Fibroblast of lung (primary cell): ENCODE measurements around the gene BICRA. TPM values are rescaled to one million over a fixed set of nuclear protein-coding genes. Genes with fewer than 3 reads are reported as not detected.

Experiments
- DNase-seq, 2 donors: peaks; one replicate each; pipeline versions ENCODE4 v3.0.0 to v3.0.0-alpha.2; 2010; ENCODE audit warnings: low read depth in 2 of 2
- H2AFZ ChIP-seq: 2 replicates; pipeline ENCODE4 v1.5.1; 2012; ENCODE audit warnings: low read length, control low read depth, inconsistent platforms
- H3K27ac ChIP-seq: 2 replicates; pipeline ENCODE4 v1.5.1; 2011; ENCODE audit warnings: low read length, control low read depth; ENCODE audit not compliant: insufficient read depth
- H3K27me3 ChIP-seq: 2 replicates; pipeline ENCODE4 v1.5.1; 2011; ENCODE audit warnings: mild to moderate bottlenecking, low read length; ENCODE audit not compliant: control insufficient read depth, insufficient read depth
- H3K36me3 ChIP-seq: 2 replicates; pipeline ENCODE4 v1.5.1; 2011; ENCODE audit warnings: low read length; ENCODE audit not compliant: control insufficient read depth, insufficient read depth
- H3K4me1 ChIP-seq: 2 replicates; pipeline ENCODE4 v1.5.1; 2011; ENCODE audit warnings: low read length; ENCODE audit not compliant: control insufficient read depth, insufficient read depth; ENCODE audit errors: extremely low read depth
- H3K4me2 ChIP-seq: 2 replicates; pipeline ENCODE4 v1.5.1; 2011; ENCODE audit warnings: low read length, control low read depth; ENCODE audit not compliant: insufficient read depth; ENCODE audit errors: extremely low read depth
- H3K4me3 ChIP-seq, 4 experiments: fragments of 200-600 bp in 1 of 4; sonication (generic) in 1 of 4; replicated peaks in 1 of 4; 2 replicates each; pipeline ENCODE4 v1.5.1; 2011 to 2016; ENCODE audit warnings: low read length in 4 of 4, low read depth in 3 of 4, mild to moderate bottlenecking in 3 of 4, control low read depth in 2 of 4, inconsistent platforms in 1 of 4, mixed read lengths in 1 of 4; ENCODE audit not compliant: insufficient read depth in 1 of 4; ENCODE audit errors: control extremely low read depth in 1 of 4
- H3K79me2 ChIP-seq: 2 replicates; pipeline ENCODE4 v1.5.1; 2012; ENCODE audit warnings: mild to moderate bottlenecking, low read length, inconsistent platforms; ENCODE audit not compliant: control insufficient read depth, insufficient read depth
- H3K9ac ChIP-seq: 2 replicates; pipeline ENCODE4 v1.5.1; 2011; ENCODE audit warnings: mild to moderate bottlenecking, low read length, control low read depth; ENCODE audit not compliant: insufficient read depth
- H3K9me3 ChIP-seq: 2 replicates; pipeline ENCODE4 v1.5.1; 2012; ENCODE audit warnings: low read depth, low read length; ENCODE audit not compliant: control insufficient read depth, insufficient read depth
- H4K20me1 ChIP-seq: 2 replicates; pipeline ENCODE4 v1.5.1; 2011; ENCODE audit warnings: low read length; ENCODE audit not compliant: control insufficient read depth, insufficient read depth; ENCODE audit errors: extremely low read depth
- EZH2 ChIP-seq: IDR thresholded peaks from 2 replicates; pipeline ENCODE4 v1.5.1; 2012; ENCODE audit warnings: low read length, control low read depth, mild to moderate bottlenecking; ENCODE audit errors: missing control alignments
- polyA plus RNA-seq, 2 donors: library from polyadenylated mRNA; depleted of rRNA in 1 of 2; stranded (reverse) in 1 of 2; unstranded in 1 of 2; fragments of >200 nt; gene quantifications; 2 replicates each; pipeline ENCODE4 v1.2.1, GENCODE V29; 2011 to 2012; ENCODE audit warnings: missing spikeins in 1 of 2
- total RNA-seq: library from RNA; depleted of rRNA; stranded (reverse); fragments of >200 nt; gene quantifications from 2 replicates; pipeline ENCODE4 v1.2.1, GENCODE V29; 2014
- TF ChIP-seq, protein P1 (sequence below), 2 donors: IDR thresholded peaks in 1 of 2; conservative IDR thresholded peaks in 1 of 2; 1 replicate in 1 of 2; 2 replicates in 1 of 2; pipeline ENCODE4 v1.5.1; 2011 to 2012; ENCODE audit warnings: low read length in 2 of 2, control low read depth in 1 of 2, inconsistent platforms in 1 of 2, low read depth in 1 of 2, mild to moderate bottlenecking in 1 of 2

BICRA gene
- total and polyA plus RNA-seq, 2 donors (not counting 1 experiment from before 2014, with no cell fraction given): 0.44 to 3.8 TPM

DNA sequence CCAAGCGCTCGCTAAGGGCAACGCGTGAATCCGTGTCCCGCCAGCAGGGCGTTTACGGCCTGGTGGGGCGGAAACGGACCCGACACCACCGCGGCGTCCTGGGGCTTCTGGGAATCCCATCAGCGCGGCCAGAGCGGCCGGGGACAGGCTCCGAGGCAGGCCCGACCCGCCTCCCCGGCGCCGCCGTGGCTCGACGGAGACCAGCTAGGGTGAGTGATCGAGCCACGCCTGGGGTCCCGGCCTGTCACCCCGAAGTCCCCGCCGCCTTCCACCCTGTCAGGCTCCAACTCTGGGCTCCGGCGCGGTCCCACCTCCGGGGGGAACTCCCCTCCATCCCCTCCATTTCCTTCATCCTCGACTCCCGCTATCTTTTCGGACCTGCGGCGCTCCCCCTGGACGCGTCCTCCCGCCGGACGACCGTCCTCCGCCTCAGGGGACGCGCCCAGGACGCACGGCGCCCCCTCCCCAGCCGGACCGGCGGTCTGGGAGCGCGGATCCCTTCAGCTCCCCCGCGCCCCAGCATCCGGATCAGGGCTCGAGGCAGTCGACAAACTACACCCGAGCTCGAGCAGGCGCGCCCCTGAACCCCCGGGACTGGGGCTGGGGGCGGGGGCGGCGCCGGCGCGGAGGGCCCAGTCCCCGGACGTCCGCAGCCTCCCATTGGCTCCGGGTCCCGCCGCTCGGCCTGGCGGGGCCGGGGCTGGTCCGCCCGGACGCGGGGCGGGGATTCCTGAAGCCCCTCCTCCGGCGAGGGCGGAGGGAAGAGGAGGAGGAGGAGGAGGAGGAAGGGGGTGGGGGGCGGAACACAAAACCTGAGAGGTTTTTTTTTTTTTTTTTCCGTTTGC, 638 bp upstream of the BICRA start:
- Histone ChIP-seq H3K9ac (peak overlapping the region; percentile 98), H2AFZ (peak overlapping the region; percentile 12), H3K36me3 (no peaks in the 10 kb centered on the region), H4K20me1 (no peaks in the 10 kb centered on the region), H3K27me3 (no peaks in the 10 kb centered on the region), H3K4me3 (peak overlapping the region; percentile 73 to 96 (median 93)), H3K27ac (peak overlapping the region; percentile 99), H3K4me2 (peak overlapping the region; percentile 89), H3K9me3 (no peaks in the 10 kb centered on the region), H3K4me1 (peaks cover 2% of the 10 kb centered on the region), H3K79me2 (peaks cover 43% of the 10 kb centered on the region)
- TF ChIP-seq, protein P1, sequence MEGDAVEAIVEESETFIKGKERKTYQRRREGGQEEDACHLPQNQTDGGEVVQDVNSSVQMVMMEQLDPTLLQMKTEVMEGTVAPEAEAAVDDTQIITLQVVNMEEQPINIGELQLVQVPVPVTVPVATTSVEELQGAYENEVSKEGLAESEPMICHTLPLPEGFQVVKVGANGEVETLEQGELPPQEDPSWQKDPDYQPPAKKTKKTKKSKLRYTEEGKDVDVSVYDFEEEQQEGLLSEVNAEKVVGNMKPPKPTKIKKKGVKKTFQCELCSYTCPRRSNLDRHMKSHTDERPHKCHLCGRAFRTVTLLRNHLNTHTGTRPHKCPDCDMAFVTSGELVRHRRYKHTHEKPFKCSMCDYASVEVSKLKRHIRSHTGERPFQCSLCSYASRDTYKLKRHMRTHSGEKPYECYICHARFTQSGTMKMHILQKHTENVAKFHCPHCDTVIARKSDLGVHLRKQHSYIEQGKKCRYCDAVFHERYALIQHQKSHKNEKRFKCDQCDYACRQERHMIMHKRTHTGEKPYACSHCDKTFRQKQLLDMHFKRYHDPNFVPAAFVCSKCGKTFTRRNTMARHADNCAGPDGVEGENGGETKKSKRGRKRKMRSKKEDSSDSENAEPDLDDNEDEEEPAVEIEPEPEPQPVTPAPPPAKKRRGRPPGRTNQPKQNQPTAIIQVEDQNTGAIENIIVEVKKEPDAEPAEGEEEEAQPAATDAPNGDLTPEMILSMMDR (conservative IDR thresholded peaks at IDR 0.05 in 1 of 2, IDR thresholded peaks at IDR 0.05 in 1 of 2; ENCODE audit: low read depth in 1 of 2, low read length in 2 of 2): peak; percentile 18 to 19
- TF ChIP-seq EZH2: no peak
- peak; percentile 91 to 92 for DNase-seq

DNA sequence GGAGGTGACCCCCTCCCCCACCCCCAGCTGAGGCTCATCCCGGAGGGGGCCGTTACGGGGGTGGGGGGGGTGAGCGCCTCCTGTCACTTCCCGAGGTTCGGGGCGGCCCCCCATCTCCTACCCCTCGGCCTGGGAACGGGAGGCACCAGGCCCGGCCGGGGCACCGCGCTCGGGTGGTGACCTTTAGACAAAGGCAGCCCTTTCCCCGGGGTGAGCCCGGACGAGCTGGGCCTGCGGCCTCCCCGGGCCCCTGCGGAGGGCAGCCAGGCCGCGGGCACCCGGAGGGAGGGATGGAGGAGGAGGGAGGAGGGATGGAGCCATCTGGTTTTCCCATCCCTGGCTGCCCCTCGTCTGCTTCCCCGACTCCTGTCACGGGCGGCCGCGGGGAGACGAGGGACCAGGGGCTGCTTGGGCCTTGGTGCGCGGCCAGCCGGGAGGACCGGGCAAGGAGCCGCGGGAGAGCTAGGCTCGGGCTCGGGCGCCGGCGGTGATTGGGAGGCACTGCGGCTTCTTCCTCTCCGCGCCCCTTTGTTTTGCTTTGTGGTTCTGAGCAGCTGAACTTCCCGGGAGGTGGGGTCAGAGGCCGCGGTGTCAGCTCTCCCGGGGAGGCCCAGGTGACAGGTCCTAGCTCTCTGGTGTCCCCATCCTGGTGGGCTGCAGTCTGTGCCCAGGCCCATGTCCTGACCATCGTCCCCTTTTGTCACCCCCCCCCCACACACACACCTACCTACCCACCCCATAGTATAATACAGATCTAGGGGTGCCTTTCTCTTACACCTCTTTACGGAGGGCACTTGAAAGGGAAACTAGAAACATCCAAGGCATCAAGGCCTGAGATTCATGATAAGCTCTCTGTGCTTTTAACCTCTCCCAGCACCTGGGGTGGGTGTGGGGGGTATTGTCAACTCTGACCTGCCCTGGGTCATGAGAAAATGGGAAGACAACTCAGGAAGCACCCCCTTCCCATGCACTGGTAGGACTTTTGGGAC, 1.3 kb downstream of the BICRA start:
- TF ChIP-seq, protein P1 (conservative IDR thresholded peaks at IDR 0.05 in 1 of 2, IDR thresholded peaks at IDR 0.05 in 1 of 2; ENCODE audit: low read depth in 1 of 2, low read length in 2 of 2): no peak
- no peak for TF ChIP-seq EZH2
- Histone ChIP-seq H3K27me3 (no peaks in the 10 kb centered on the region), H3K4me2 (peak overlapping the region; percentile 49), H3K36me3 (no peaks in the 10 kb centered on the region), H3K79me2 (peaks cover 62% of the 10 kb centered on the region), H3K9me3 (no peaks in the 10 kb centered on the region), H3K4me3 (peak overlapping the region; percentile 56 to 75 (median 68)), H3K9ac (peak overlapping the region; percentile 84), H4K20me1 (peaks cover under 1% of the 10 kb centered on the region), H2AFZ (no peak overlapping the region), H3K4me1 (peaks cover 4% of the 10 kb centered on the region), H3K27ac (peak overlapping the region; percentile 50)
- DNase-seq: peak; percentile 36 to 38

DNA sequence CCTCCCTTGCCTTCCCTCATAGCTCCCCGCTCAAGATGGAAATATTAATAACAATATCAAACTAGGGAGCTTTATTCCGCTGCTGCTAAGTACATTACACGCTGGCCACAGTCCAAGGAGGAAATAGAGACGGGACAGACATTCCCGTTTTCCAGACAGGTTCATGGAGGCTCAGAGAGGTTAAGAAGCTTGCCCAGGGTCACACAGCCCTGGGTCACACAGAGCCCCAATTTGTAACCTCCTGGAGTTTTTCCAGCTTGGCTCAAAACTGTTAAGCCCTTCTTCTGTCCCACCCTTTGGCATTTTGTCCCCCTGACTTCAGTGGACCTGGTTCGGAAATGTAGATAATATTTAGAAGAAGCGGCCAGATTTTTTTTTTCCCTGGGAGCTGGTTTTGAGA, 2.0 kb downstream of the BICRA start:
- H3K27ac ChIP-seq: peak overlapping the region; percentile 50
- H3K79me2 ChIP-seq: peaks cover 69% of the 10 kb centered on the region
- H3K4me3 ChIP-seq: peak overlapping the region in 2 of 4 experiments; percentile 56 to 75
- H3K9ac ChIP-seq: no peak overlapping the region
- no peaks in the 10 kb centered on the region for H3K27me3 ChIP-seq
- TF ChIP-seq, protein P1 (conservative IDR thresholded peaks at IDR 0.05 in 1 of 2, IDR thresholded peaks at IDR 0.05 in 1 of 2; ENCODE audit: low read depth in 1 of 2, low read length in 2 of 2): no peak
- TF ChIP-seq EZH2: no peak
- no peak overlapping the region for H2AFZ ChIP-seq
- no peaks in the 10 kb centered on the region for H3K36me3 ChIP-seq
- peaks cover 3% of the 10 kb centered on the region for H4K20me1 ChIP-seq
- peaks cover 4% of the 10 kb centered on the region for H3K4me1 ChIP-seq
- H3K9me3 ChIP-seq: no peaks in the 10 kb centered on the region
- DNase-seq: peak in 1 of 2 donors; percentile 26
- H3K4me2 ChIP-seq: peak overlapping the region; percentile 49
